ENCODE results near the gene LDHD.
A peak's percentile ranks its signal among the peaks of the same experiment; 100 is the strongest.
"Not testable (repeated sequence)": the region's sequence is repeated elsewhere in the genome, so short reads cannot be mapped to it uniquely, and the experiment has no call there.

The LDHD gene

DNA sequence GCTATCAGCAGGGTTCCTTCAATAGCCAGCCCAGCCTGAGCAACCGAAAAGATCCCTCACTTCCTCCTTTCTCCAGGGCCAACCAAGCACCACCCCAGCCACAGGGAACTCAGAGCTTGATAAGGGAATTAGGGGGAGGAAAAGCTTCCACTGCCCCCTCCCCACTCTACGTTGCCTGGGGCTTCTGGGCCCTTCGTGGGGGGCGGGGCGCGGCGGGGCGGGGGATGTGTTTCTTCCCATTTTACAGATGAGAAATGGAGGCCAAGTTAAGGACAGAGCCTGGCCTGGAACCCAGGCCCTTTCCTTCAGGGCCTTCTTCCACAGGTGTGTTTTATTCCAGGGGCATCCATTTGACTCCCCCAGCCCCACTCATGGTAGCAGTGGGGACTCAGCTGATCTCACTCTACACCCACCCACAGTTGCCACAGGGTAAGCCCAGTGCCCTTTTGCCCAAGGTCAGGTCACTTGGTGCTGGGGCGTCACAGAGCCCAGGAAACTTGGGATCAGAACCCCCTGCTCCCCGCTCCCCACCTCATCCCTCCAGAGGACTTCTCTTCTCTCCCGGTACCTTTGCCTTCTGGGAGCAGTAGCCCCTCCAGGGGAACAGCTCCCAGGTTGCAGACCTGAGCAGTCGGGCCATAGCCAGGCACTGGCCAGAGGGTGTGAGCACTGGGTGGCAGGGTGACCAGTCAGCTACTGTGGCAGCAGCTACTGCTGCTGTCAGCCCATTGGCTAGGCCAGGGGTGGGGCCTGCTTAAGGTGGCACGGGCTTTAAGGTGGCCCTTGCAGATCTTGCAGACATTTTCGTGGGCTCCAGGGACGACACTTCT is at the start of gene LDHD:
Gene LDHD (minus strand): TSS at position 700 of the 830 bp plus-strand sequence. CDS start 60 bp downstream, at position 640.
- no peak for DNase-seq

DNA sequence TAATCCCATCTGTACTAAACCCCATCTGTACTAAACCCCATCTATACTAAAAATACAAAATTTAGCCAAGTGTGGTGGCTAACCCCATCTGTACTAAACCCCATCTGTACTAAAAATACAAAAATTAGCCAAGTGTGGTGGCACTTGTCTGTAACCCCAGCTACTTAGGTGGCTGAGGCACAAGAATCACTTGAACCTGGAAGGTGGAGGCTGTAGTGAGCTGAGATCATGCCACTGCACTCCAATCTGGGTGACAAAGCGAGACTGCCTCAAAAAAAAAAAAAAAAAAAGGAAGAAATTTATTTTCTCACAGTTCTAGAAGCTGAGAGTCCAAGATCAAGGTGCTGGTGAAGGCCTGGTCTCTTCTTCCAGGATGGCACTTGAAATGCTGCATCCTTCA is 43.8 kb upstream of the LDHD start:
- no peak for DNase-seq

DNA sequence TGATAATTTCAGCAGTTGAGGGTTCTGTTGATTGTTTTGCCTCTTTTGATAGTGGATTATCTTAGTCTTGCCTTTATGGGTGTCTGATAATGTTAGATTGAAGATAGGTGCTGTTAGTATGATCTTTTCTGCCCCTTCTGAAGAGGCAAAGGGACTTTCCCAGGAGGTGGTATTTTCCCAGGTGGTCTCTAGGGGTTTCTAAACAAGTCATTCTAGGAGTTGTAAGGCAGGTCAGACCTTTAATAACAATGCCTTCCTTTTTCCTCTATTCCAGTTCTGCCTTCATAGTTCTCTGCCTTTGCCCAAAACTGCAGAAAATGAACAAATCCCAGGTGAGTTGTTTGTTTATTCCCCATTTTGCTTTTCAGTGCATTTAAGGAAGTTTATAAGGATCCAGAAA is 36.1 kb upstream of the LDHD start:
- no peak for DNase-seq

DNA sequence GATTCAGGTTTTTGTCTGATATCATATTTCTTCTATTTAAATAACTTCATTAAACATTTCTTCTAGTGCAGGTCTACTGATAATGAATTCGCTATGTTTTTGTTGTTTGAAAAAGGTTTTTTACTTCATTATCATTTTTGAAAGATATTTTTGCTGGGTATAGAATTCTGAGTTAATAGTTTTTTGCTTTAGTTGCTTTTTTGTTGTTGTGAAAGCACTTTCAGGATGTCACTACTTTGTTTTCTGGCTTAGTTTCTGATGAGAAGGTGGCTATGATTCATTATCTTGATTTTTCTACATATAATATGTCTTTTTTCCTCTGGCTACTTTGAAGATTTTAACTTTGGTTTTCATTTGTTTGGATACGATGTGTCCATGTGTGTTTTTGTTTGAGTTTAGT is 35.2 kb upstream of the LDHD start:
- DNase-seq: no peak

DNA sequence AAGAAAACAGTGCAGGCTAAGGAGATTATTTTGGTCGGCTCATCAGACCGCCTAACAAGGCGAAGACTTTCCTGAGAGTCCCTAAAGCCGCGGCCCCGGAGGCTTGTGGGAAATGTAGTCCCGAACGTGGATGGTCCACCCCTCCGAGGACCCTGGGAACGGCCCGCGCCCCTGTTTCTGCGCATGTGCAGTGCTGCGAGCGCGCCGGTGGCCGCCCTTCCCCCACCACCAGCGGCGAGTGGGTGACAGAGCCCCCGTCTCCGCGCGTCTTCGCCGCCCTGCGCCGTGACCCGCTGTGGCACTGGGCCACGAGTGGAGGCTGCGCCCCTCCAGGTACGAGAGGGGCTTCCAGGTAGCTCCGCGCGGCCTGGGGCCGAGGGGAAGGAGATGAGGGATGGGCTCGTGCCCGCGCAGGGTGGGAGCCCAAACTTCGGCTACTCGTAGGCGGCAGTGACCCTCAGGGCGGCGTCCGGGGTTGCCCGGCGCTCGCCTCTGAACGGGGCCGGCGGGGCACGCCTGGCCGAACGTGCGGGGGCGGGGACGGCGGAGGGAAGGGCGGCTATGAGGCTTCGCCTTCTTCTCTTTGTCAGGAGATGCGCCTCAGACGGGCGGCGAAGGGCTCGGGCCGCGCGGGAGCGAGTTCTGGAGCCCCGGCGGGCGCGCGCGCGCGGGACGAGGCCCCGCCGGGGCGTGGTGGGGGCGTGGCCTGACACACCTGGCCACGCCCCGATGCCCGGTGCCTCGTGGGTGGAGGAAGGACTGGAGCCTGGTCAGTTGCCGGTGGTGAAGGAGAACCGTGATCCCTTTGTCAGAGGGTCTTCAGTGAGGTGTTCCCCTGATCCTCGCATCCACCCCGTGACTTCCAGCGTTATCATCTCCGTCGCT is 32.0 kb upstream of the LDHD start, which contains the start of gene ZFP1:
Gene ZFP1 (plus strand): TSS at position 214 of the 885 bp plus-strand sequence. CDS start 4,428 bp downstream, outside the sequence.
- peak; percentile 77 to 78 for DNase-seq

DNA sequence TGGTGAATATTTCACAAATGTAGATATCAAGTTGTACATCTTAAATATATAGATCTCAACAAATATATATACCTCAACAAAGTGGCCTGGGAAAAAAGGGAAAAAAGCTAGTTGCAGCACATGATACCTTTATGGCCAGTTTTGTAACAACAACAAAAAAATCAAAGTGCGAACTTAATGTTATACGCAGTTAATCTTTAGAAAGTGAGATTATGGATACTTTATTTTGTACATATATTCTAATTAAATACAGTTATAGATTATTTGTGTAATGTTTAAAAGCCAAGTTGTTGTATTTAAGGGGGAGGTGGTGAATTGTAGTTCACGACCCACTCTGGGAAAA is 31.4 kb upstream of the LDHD start:
- DNase-seq: no peak

DNA sequence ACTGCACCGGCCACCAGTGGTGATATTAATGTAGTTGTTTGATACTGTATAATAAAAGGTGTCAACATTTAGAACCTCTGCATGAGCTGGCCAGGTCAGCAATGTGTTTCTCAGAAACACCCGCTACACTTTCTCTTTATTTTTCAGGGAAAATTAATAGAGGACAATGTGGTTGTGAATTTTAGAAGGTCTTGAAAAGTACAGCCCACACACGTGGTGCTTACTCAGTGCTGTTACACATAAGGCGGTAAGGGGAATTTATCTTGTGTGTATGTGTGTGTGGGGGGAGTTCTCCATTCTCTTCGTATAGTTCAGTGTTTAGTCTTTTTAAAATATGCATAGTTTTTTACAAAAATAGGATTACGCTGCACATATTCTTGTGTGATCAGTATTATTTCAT is 27.4 kb upstream of the LDHD start:
- DNase-seq: no peak

DNA sequence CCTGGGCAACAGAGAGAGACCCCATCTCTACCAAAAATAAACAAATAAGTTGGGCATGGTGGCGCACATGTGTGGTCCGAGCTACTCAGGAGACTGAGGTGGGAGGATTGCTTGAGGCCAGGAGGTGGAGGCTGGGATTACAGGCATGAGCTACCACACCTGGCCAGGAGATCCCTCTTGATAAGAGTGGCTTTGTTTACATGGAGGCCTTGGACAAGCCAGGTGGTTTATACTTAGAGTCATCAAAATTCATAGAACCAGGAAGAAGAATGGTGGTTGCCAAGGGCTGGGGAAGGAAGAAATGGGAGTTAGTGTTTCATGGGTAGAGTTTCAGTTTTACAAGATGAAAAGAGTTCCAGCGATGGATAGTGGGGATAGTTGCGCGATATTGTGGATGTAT is 22.9 kb upstream of the LDHD start:
- DNase-seq: no peak

DNA sequence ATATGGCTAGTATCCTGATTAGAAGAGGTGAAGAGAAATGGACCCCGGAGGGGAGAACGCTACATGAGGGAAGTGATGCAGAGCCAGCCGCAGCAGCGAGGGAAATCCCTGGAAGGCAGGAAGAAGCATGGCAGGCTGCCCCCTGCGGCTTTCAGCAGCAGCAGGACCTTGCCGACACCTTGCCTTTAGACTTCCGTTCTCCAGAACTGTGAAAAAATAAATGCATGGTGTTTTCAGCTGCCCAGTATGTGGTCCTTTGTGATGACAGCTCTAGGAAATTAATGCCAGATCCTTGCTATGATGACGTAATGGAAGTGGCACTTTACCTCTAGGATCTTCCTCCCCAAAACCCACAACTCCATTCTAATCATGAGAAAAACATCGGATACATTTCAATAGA is 22.1 kb upstream of the LDHD start:
- no peak for DNase-seq

DNA sequence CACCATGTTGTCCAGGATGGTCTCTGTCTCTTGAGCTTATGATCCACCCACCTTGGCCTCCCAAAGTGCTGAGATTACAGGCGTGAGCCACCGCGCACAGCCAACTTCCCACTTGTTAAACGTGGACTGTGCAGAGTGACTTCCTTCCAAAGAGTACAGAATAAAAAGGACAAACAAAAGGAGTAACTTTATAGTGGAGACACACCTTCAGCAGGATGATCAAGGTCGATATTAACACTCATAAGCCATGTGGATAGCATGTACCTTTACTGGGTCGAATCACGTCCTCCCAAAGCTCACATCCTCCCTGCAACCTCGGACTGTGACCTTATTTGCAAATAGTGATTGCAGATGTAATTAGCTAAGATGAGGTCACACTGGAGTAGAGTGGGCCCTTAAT is 21.7 kb upstream of the LDHD start:
- DNase-seq: no peak

DNA sequence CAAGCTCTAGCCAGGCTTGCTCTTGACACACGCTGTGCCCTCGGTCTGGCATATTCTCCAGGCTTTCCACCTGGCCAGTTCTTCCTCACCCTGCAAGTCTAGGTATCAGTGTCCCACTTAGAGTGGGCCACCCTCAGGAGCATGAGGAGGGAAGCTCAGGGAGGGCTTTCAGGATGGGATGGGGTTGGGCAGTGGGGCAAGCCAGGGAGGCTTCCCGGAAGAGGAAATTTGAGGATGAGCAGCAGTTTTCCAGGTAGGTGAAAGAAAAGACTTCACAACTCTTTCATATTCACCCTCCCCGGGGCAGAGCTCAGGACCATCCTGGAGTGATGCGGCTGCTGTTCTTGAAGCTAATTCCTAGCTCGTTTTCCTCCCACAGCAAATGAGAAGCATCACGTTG is 14.5 kb upstream of the LDHD start:
- DNase-seq: no peak

DNA sequence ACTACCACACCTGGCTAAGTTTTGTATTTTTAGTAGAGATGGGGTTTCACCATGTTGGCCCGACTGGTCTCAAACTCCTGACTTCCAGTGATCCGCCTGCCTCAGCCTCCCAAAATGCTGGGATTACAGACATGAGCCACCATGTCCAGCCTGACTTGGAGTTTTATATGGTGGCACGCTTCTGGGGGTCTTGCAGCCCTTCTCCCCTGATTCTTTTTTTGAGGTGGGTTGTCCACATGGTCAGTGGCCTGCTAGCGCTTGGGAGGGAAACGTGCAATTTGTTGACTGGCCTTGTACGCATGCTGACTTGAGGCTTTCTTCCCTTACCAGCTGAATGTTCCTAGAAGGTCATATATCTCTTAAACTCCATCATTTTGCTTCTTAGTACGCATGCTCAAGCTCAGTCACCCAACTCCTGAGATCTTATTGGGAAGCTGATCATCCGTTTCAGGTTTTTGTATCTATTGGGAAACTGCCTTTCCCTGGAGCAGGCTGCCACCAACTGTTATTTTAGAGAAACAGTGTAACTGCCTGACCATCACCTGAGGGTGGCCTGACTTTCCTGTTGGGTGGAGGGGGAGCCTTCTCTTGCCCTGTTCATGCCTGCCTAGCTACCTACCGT is 13.7 kb upstream of the LDHD start:
- no peak for DNase-seq

DNA sequence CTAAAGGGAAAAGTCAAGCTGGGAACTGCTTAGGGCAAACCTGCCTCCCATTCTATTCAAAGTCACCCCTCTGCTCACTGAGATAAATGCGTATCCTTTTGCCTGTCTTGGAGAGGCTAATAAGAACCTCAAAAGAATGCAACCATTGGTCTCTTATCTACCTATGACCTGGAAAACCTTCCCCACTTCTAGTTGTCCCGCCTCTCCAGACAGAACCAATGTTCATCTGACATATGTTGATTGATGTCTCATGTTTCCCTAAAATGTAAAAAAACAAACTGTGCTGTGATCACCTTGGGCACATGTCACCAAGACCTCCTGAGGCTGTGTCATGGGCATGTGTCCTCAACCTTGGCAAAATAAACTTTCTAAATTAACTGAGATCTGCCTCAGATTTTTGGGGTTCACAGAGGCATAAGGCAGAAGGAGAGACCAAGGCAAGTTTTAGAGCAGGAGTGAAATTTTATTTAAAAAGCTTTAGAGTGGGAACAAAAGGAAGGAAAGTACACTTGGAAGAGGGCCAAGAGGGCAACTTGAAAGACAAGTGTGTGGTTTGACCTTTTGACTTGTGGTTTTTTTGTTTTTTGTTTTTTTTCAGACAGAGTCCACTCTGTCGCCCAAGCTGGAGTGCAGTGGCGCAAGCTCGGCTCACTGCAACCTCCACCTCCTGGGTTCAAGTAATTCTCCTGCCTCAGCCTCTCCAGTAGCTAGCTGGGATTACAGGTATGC is 13.0 kb upstream of the LDHD start:
- not testable (repeated sequence) for DNase-seq

DNA sequence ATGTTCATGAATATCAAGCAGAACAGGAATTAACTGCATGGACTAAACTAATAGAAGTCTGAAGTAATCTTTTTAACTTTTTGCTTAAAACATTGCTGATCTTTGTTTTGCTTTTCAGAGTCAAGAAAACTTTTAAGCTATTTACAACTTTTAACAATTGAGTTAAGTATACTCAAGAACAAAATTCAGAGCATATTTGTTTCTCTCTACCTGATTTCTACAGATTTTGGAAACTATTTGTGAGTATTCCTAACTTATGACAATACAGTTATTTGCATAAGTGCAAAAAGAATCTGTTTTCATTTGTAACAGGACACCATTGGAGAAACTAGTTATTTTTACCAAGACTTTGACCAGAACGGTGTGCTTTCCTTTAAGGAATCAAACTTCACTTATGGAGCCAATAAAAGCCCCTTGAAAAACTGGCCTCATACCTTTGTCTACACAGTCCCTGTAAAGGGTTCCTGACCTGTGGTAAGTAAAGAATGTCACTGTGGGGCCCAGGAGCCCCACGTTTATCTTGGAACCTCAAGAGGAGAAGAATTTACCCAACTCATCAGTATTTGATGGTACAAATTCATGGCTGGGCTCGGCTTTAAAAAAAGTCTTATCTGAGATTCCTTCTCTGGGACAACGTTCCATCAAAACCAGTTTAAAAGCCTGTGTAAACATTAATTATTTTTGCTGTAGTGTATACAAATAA is 11.3 kb upstream of the LDHD start:
- no peak for DNase-seq

DNA sequence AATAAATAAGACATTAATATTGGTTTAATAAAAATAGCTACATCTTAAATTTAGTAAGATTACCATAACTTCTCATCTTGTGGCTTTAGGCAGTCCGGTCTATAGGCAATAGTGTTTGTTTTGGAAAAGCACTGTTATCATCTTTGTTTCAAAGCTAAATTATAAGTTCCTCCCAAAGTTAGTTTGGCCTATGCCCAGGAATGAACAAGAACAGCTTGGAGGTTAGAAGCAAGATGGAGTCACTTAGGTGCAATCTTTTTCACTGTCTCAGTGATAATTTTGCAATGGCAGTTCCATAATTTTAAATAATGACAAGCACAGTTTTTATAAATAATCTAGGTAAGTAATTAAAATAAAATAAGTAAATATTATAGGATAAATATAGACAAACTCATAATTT is 6.0 kb upstream of the LDHD start:
- DNase-seq: no peak

DNA sequence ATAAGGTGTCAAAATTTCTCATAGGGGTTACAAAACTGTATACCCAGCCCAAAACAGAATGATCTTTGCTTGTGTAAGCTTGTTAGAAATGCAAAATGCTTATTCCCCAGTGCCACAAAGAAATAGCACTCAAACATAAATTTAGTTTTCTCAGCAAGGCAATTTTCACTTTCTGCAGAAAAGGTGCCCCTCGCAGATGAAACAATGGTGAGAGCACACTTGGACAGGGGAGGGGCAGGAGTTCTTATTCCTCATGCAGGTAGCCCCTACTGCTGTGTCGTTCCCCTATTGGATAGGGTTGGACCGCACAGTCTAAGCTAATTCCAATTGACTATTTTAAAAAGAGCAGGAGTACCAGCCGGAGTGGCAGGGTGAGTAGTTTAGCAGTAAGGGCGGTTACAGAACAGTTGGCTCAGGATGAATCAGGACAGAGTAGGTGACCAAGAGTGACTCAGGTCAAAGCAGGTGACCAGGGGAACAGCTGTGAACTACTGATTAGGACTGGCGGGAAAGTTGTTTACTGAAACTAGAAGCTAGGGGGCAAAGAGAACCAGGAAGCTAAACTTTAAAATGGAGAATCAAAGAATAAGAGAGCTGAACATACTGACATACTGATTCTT is 5.5 kb upstream of the LDHD start:
- no peak for DNase-seq

DNA sequence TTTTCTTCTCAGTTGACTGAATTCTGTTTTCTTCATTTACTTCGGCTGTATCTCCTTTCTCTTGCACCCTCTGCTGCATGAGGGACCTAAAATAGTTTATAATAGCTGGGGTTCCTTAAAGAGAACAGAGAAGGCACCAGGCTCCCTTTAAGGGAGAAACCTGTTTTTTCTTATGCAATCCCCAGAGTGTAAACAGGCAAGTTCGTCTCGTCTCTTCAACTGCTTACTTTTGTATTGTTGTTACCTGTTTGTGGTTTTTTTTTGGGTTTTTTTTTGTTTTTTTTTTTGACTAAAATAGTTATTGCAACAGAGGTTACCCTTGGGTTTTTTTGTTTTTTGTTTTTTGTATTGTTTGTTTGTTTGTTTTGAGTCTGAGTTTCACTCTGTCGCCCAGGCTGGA is 3.7 kb upstream of the LDHD start:
- no peak for DNase-seq

DNA sequence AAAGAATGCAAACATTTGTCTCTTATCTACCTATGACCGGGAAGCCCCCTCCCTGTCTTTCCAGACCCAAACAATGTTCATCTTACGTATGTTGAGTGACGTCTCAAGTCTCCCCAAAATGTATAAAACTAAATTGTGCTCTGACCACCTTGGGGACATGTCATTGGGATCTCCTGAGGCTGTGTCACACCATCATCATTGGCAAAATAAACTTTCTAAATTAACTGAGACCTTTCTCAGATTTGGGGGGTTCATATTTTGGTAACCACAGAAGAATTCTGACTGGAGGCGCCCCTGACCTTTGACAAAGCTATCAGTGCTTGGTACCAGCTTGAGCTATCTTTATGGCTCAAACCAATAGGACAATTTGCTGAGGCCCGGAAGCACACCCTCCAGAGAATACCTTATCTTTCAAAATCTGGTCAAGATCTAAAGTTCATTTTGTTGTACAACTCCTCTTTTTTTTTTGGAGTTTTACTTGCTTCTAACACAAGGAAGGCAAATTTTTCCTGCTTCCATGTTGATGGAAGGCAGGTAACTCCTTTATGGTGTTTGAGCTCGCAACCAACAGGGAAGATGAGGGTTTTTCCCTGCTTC is 2.5 kb upstream of the LDHD start:
- no peak for DNase-seq

DNA sequence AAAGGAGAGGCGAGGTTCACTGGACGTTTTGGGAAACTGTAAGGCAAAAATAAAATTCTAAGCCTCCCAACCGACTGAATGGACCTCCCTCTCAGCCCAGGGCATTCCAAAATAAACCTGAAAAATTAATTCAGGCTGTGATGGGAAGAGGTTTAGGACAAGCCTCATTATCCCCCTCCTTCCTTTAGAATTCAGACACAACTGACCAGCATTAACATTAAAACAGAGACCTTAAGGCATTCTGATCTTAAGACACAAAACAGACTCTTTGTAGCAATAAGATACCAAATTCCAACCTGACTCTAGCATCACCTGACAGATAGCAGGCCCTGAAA is 298 bp upstream of the LDHD start:
- no peak for DNase-seq

DNA sequence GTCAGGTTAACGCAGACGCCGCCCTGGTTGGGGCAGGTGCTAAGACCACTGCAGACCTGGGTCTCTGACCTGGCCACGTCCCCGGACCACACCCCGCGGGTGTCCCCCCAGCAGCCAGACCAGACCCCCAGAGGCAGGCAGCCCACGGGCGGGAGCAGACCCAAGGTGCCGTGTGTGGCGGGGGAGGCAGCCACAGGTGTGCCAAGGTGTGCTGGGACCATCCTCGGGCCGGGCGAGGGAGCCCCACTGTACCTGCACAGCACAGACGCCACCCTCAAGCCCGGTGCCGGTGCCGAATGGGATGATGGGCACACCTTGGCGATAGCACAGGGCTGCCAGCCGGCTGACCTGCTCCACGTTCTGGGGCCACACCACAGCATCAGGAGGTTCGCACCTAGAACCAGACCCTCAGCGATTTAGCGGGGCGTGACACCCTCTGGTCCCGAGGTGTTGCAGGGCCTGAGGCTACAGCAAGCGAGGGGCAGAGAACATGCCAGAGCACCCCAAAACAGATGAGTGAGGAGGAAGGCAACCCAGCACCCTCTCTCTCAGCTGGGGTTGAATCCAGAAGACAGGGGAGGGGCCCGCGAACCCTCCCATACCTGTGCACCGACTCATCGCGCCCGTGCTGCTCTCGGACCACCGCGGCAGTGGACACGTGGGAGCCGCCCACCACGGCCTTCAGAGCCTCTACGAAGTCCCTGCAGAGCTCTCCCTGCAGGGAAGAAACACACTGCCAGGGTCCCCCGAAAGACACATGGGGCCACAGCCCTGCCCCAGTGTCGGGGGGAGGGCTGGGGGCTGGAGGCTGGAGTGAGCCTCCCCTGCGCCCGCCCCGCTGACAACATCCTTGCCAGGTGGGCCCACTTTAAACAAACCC is 1.4 kb downstream of the LDHD start:
- no peak for DNase-seq

Measured in bone marrow (tissue), 2 donors.